CD4-positive, CD25-positive, alpha-beta regulatory T cell (primary cell): ENCODE measurements around the gene IFI16. TPM values are rescaled to one million over a fixed set of nuclear protein-coding genes. Genes with fewer than 3 reads are reported as not detected.
"Not testable (repeated sequence)": the region's sequence is repeated elsewhere in the genome, so short reads cannot be mapped to it uniquely, and the experiment has no call there.

Experiments
- ATAC-seq, 2 donors: fragments of 150-1000 bp; cut with Tn5 transposase; one replicate each; pipeline ENCODE4 v1.10.0; 2021; ENCODE audit warnings: low read depth in 2 of 2, moderate number of reproducible peaks in 2 of 2, moderate library complexity in 1 of 2
- DNase-seq, 3 donors: peaks; one replicate each; pipeline versions ENCODE4 v3.0.0 to v3.0.0-alpha.2; 2012 to 2022; ENCODE audit warnings: mixed read lengths in 1 of 3
- H3K27ac ChIP-seq: one replicate; pipeline ENCODE4 v1.7.0; 2013; ENCODE audit warnings: mild to moderate bottlenecking, low read length; ENCODE audit not compliant: insufficient read depth, poor library complexity, severe bottlenecking
- H3K27me3 ChIP-seq: one replicate; pipeline ENCODE4 v1.7.0; 2013; ENCODE audit warnings: low read length; ENCODE audit not compliant: control insufficient read depth, insufficient read depth
- H3K36me3 ChIP-seq: one replicate; pipeline ENCODE4 v1.7.0; 2013; ENCODE audit warnings: mild to moderate bottlenecking, low read length, moderate library complexity; ENCODE audit not compliant: control insufficient read depth, insufficient read depth
- H3K4me1 ChIP-seq: 2 replicates; pipeline ENCODE4 v1.7.0; 2013; ENCODE audit warnings: mild to moderate bottlenecking, low read length; ENCODE audit not compliant: insufficient read depth, control insufficient read depth, poor library complexity, severe bottlenecking
- H3K4me3 ChIP-seq: one replicate; pipeline ENCODE4 v1.7.0; 2013; ENCODE audit warnings: low read depth, mild to moderate bottlenecking, low read length, moderate library complexity
- H3K9me3 ChIP-seq, 2 experiments: 1 replicate in 1 of 2; 2 replicates in 1 of 2; pipeline ENCODE4 v1.7.0; 2013; ENCODE audit warnings: low read length in 2 of 2, mild to moderate bottlenecking in 1 of 2, moderate library complexity in 1 of 2; ENCODE audit not compliant: control insufficient read depth in 2 of 2
- H3K27ac Mint-ChIP-seq, 3 donors: one replicate each; pipeline ENCODE4 v1.8.0; 2020 to 2022; ENCODE audit warnings: mild to moderate bottlenecking in 3 of 3, mixed read lengths in 3 of 3, moderate library complexity in 2 of 3
- H3K27me3 Mint-ChIP-seq: one replicate; pipeline ENCODE4 v1.8.0; 2022; ENCODE audit warnings: mild to moderate bottlenecking, mixed read lengths
- H3K36me3 Mint-ChIP-seq: one replicate; pipeline ENCODE4 v1.8.0; 2020; ENCODE audit warnings: mixed read lengths
- H3K4me1 Mint-ChIP-seq, 4 donors: one replicate each; pipeline ENCODE4 v1.8.0; 2020 to 2022; ENCODE audit warnings: mixed read lengths in 4 of 4, mild to moderate bottlenecking in 1 of 4
- H3K4me3 Mint-ChIP-seq, 4 donors: one replicate each; pipeline ENCODE4 v1.8.0; 2020 to 2022; ENCODE audit warnings: mild to moderate bottlenecking in 4 of 4, mixed read lengths in 4 of 4, moderate library complexity in 3 of 4
- H3K9me3 Mint-ChIP-seq, 7 donors: one replicate each; pipeline ENCODE4 v1.8.0; 2020 to 2022; ENCODE audit warnings: mixed read lengths in 7 of 7, mild to moderate bottlenecking in 3 of 7, moderate library complexity in 2 of 7
- polyA plus RNA-seq, 4 donors: library from polyadenylated mRNA; unstranded; fragments of 300-500 nt; fragmentation: Illumina TruSeq; gene quantifications; one replicate each; pipeline ENCODE4 v1.2.3, GENCODE V29; 2021
- total RNA-seq: library from RNA; stranded (reverse); gene quantifications from one replicate; pipeline ENCODE4 v1.2.3, GENCODE V29; 2022

Gene IFI16
- total and polyA plus RNA-seq, 5 donors from 2014 or later = 90.4 to 130 (median 108) TPM

GRCh38 chr1:159012495-159012894, 2.8 kb downstream of the IFI16 start:
- Histone ChIP-seq H3K27me3 (no peaks in the 10 kb centered on the region), H3K4me3 (peak overlapping the region; percentile 100), H3K27ac (peak overlapping the region; percentile 87), H3K4me1 (peaks cover 59% of the 10 kb centered on the region), H3K36me3 (peaks cover 23% of the 10 kb centered on the region), H3K9me3 (no peaks in the 10 kb centered on the region)
- H3K4me3 Mint-ChIP-seq = peak overlapping the region; percentile 84 to 97 (median 96)
- DNase-seq = peak; percentile 36 to 90 (median 66)
- H3K27ac Mint-ChIP-seq = peak overlapping the region; percentile 87 to 96 (median 96)
- H3K36me3 Mint-ChIP-seq = peaks cover 40% of the 10 kb centered on the region
- peak; percentile 21 for ATAC-seq
- peaks cover 38 to 68% (median 54%) of the 10 kb centered on the region in 4 donors for H3K4me1 Mint-ChIP-seq
- H3K27me3 Mint-ChIP-seq = no peaks in the 10 kb centered on the region
- H3K9me3 Mint-ChIP-seq = peaks cover 0 to 3% (median 0%) of the 10 kb centered on the region in 7 donors

GRCh38 chr1:159014003-159014571, 4.4 kb downstream of the IFI16 start:
- Histone ChIP-seq H3K4me1 (peaks cover 60% of the 10 kb centered on the region), H3K27me3 (no peaks in the 10 kb centered on the region), H3K9me3 (no peaks in the 10 kb centered on the region), H3K27ac (peak overlapping the region; percentile 87), H3K4me3 (peak overlapping the region; percentile 100), H3K36me3 (peaks cover 39% of the 10 kb centered on the region)
- ATAC-seq = no peak
- Mint-ChIP-seq H3K9me3 (peaks cover 0 to 3% (median 0%) of the 10 kb centered on the region in 7 donors), H3K36me3 (peaks cover 48% of the 10 kb centered on the region), H3K27me3 (no peaks in the 10 kb centered on the region), H3K4me3 (peak overlapping the region; percentile 84 to 97 (median 96)), H3K27ac (peak overlapping the region; percentile 87 to 96 (median 96)), H3K4me1 (peaks cover 36 to 67% (median 50%) of the 10 kb centered on the region in 4 donors)
- DNase-seq = no peak

GRCh38 chr1:159014851-159015250, 5.1 kb downstream of the IFI16 start:
- peaks cover 55% of the 10 kb centered on the region for H3K36me3 Mint-ChIP-seq
- ATAC-seq (no peak), DNase-seq (no peak)
- H3K27me3 ChIP-seq = no peaks in the 10 kb centered on the region
- H3K4me1 Mint-ChIP-seq = peaks cover 36 to 68% (median 52%) of the 10 kb centered on the region in 4 donors
- no peaks in the 10 kb centered on the region for H3K27me3 Mint-ChIP-seq
- H3K4me3 Mint-ChIP-seq = peak overlapping the region; percentile 84 to 97 (median 96)
- peak overlapping the region; percentile 76 to 96 (median 87) for H3K27ac Mint-ChIP-seq
- H3K4me3 ChIP-seq = peak overlapping the region; percentile 100
- peaks cover 55% of the 10 kb centered on the region for H3K4me1 ChIP-seq
- peaks cover 44% of the 10 kb centered on the region for H3K36me3 ChIP-seq
- H3K9me3 Mint-ChIP-seq = peaks cover 0 to 3% (median 0%) of the 10 kb centered on the region in 7 donors
- H3K9me3 ChIP-seq = no peaks in the 10 kb centered on the region
- H3K27ac ChIP-seq = peak overlapping the region; percentile 87

- Mint-ChIP-seq H3K9me3 (peaks cover 0 to 3% (median 0%) of the 10 kb centered on the region in 7 donors), H3K27ac (peak overlapping the region; percentile 77 to 89 (median 87)), H3K4me3 (peak overlapping the region; percentile 74 to 95 (median 86)), H3K4me1 (peaks cover 36 to 74% (median 58%) of the 10 kb centered on the region in 4 donors), H3K36me3 (peaks cover 55% of the 10 kb centered on the region), H3K27me3 (no peaks in the 10 kb centered on the region)
- H3K27me3 ChIP-seq = no peaks in the 10 kb centered on the region
- ATAC-seq (peak; percentile 99), DNase-seq (peak; percentile 55 to 92 (median 60))
- peaks cover 60% of the 10 kb centered on the region for H3K4me1 ChIP-seq
- peak overlapping the region; percentile 87 for H3K27ac ChIP-seq
- H3K9me3 ChIP-seq = no peaks in the 10 kb centered on the region
- peaks cover 50% of the 10 kb centered on the region for H3K36me3 ChIP-seq
- peak overlapping the region; percentile 100 for H3K4me3 ChIP-seq
Measured at GRCh38 chr1:159015440-159015909, 5.8 kb downstream of the IFI16 start.

- Histone ChIP-seq H3K36me3 (peaks cover 77% of the 10 kb centered on the region), H3K4me1 (peaks cover 37% of the 10 kb centered on the region), H3K27me3 (no peaks in the 10 kb centered on the region), H3K4me3 (no peak overlapping the region), H3K27ac (no peak overlapping the region), H3K9me3 (no peaks in the 10 kb centered on the region)
- H3K4me1 Mint-ChIP-seq = peaks cover 53 to 86% (median 72%) of the 10 kb centered on the region in 4 donors
- no peaks in the 10 kb centered on the region for H3K27me3 Mint-ChIP-seq
- H3K9me3 Mint-ChIP-seq = no peaks in the 10 kb centered on the region
- no peak for ATAC-seq
- H3K27ac Mint-ChIP-seq = no peak overlapping the region
- H3K4me3 Mint-ChIP-seq = no peak overlapping the region
- peaks cover 70% of the 10 kb centered on the region for H3K36me3 Mint-ChIP-seq
- no peak for DNase-seq
Measured at GRCh38 chr1:159023723-159024122, 14.0 kb downstream of the IFI16 start.

GRCh38 chr1:159025043-159025442, 15.3 kb downstream of the IFI16 start:
- H3K4me3 Mint-ChIP-seq = peak overlapping the region in 1 of 4 donors; percentile 4
- Histone ChIP-seq H3K4me1 (peaks cover 34% of the 10 kb centered on the region), H3K4me3 (no peak overlapping the region), H3K27me3 (no peaks in the 10 kb centered on the region), H3K27ac (no peak overlapping the region), H3K9me3 (peaks cover 0 to 1% of the 10 kb centered on the region in 2 experiments), H3K36me3 (peaks cover 79% of the 10 kb centered on the region)
- no peaks in the 10 kb centered on the region for H3K27me3 Mint-ChIP-seq
- peaks cover 0 to 7% (median 0%) of the 10 kb centered on the region in 7 donors for H3K9me3 Mint-ChIP-seq
- DNase-seq (no peak), ATAC-seq (no peak)
- peaks cover 73% of the 10 kb centered on the region for H3K36me3 Mint-ChIP-seq
- H3K4me1 Mint-ChIP-seq = peaks cover 54 to 87% (median 71%) of the 10 kb centered on the region in 4 donors
- peak overlapping the region in 1 of 3 donors; percentile 72 for H3K27ac Mint-ChIP-seq

GRCh38 chr1:159026841-159027240, 17.1 kb downstream of the IFI16 start:
- Histone ChIP-seq H3K36me3 (peaks cover 80% of the 10 kb centered on the region), H3K4me1 (peaks cover 40% of the 10 kb centered on the region), H3K4me3 (peak overlapping the region; percentile 66)
- ATAC-seq, H3K9me3 ChIP-seq, H3K9me3 Mint-ChIP-seq, H3K27me3 ChIP-seq, H3K27ac ChIP-seq, DNase-seq, H3K27me3 Mint-ChIP-seq: not testable (repeated sequence)
- H3K27ac Mint-ChIP-seq = peak overlapping the region; percentile 34 to 72 (median 34)
- peaks cover 71% of the 10 kb centered on the region for H3K36me3 Mint-ChIP-seq
- H3K4me3 Mint-ChIP-seq = peak overlapping the region; percentile 47 to 88 (median 71)
- H3K4me1 Mint-ChIP-seq = peaks cover 52 to 82% (median 66%) of the 10 kb centered on the region in 4 donors
